GM18505 (cell line): ENCODE data around the gene CEACAM16.
"Not testable (repeated sequence)": the region's sequence is repeated elsewhere in the genome, so short reads cannot be mapped to it uniquely, and the experiment has no call there.

ENCODE experiments used
- ATAC-seq: cut with Tn5 transposase; IDR thresholded peaks from one replicate; pipeline ENCODE4 v1.9.1; 2021; ENCODE audit not compliant: unreplicated experiment
- POLR2A ChIP-seq: IDR thresholded peaks from 4 replicates; pipeline ENCODE4 v1.6.1; 2011; ENCODE audit warnings: borderline replicate concordance; ENCODE audit not compliant: insufficient read depth, insufficient read length; ENCODE audit errors: extremely low read depth

The CEACAM16 gene

DNA sequence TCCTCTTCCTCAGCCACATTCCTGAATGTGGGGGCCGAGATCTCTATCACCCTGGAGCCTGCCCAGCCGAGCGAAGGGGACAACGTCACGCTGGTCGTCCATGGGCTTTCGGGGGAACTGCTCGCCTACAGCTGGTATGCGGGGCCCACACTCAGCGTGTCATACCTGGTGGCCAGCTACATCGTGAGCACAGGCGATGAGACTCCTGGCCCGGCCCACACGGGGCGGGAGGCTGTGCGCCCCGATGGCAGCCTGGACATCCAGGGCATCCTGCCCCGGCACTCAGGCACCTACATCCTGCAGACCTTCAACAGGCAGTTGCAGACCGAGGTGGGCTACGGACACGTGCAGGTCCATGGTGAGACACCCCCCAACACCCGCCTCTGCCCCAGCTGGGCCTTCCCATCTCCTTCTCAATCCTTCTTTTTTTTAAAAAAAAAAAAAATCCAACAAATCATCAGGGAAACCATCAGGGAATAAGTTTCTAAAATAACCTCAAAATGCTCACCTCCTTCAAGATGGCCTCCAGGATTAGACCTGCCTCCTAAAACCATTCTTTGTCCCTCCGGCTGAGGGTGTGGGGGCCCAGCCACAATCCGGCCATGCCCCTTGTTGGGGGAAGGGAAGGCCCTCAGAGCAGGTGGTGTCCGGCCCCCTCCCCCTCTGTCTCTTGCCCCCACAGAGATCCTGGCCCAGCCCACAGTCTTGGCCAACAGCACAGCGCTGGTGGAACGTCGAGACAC, 4.6 kb downstream of the CEACAM16 start:
- TF ChIP-seq POLR2A: no peak
- ATAC-seq: no peak

DNA sequence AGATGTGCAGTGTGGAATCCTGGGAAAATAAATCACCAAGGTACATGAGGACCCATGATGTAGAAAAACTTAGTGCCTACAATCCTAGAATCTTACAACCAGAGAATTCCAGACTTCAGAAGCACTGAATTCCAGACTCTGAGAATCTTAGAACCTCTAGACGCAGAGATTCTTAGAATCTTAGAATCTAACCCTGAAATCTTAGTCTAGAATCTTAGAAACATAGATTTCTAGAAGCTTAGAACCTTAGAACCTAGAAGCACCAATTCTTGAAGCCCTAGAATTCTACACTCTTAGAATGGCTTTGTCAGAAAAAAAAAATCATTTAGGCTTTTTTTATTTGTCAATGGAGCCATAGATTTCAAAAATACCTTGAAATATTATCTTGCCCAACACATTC, 6.0 kb downstream of the CEACAM16 start:
- TF ChIP-seq POLR2A: no peak
- ATAC-seq: no peak

DNA sequence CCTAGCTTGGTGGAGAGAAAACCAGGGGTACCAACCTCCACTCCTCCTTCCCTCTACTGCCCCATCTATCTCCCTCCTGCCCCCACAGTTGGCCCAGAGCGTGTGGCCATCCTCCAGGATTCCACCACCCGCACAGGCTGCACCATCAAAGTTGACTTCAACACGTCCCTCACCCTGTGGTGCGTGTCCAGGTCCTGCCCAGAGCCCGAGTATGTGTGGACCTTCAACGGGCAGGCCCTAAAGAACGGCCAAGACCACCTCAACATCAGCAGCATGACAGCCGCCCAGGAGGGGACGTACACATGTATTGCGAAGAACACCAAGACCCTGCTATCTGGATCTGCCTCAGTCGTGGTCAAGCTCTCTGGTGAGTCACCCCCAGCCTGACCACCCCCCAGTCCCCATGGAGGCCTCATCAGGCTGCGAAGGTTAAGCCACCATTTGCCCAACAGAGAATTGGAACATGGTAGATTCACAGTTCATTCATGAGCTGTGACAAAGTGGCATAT, 6.6 kb downstream of the CEACAM16 start:
- no peak for ATAC-seq
- no peak for TF ChIP-seq POLR2A

DNA sequence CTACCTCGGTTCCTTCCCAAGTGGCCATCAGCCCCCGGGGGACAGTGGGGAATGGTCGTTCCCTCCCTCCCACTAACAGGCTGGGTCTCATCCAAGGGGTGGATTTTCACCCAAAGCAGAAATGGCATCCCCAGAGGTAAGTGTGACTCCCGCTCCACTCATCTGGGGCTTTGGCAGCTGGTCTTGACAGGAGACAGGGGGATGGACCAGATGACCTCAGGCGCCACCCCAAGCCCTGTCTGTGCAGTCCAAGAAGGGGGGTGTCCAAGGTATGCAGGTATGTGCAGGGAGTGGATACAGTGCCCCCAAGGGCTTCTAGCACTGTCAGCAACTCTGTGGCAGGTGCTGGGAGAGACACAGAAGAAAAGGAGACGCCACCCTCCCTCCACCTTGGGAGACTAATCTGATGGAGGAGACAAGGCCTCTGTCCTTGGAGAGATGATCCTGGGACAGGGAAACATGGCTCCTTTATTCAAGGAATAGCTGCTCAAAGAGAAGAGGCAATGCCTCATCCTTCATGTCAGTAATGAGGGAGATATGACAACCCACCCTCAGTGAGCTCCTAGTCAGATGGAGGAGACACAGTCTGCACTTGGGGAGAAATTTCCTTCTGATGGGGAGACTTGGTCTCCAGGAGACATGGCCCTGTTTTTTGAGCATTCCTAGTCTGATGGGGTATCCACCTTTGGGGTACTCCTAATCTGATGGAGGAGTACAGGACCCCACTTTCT, 7.7 kb downstream of the CEACAM16 start:
- no peak for ATAC-seq
- no peak for TF ChIP-seq POLR2A

DNA sequence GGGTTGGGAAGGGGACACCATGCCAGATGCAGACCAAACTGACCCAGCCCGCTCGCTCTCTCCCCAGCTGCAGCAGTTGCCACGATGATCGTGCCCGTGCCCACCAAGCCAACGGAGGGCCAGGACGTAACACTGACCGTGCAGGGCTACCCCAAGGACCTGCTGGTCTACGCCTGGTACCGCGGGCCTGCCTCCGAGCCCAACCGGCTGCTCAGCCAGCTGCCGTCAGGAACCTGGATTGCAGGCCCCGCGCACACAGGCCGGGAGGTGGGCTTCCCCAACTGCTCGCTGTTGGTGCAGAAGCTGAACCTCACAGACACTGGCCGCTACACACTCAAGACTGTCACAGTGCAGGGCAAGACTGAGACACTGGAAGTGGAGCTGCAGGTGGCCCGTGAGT, 8.8 kb downstream of the CEACAM16 start:
- ATAC-seq: no peak
- TF ChIP-seq POLR2A: no peak

DNA sequence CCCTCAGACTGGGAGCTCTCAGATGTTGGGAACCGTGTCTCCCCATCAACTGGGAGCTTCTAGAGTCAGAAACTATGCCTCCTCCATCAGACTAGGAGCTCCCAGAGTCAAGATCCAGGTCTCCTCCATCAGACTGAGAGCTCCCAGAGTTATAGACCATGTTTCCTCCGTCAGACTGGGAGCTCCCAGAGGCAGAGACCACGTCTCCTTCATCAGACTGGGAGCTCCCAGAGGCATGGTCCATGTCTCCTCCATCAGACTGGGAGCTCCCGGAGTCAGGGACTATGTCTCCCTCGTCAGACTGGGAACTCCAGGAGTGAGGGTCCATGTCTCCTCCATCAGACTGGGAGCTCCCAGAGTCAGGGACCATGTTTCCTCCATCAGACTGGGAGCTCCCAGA, 10.0 kb downstream of the CEACAM16 start:
- no peak for TF ChIP-seq POLR2A
- ATAC-seq: no peak

DNA sequence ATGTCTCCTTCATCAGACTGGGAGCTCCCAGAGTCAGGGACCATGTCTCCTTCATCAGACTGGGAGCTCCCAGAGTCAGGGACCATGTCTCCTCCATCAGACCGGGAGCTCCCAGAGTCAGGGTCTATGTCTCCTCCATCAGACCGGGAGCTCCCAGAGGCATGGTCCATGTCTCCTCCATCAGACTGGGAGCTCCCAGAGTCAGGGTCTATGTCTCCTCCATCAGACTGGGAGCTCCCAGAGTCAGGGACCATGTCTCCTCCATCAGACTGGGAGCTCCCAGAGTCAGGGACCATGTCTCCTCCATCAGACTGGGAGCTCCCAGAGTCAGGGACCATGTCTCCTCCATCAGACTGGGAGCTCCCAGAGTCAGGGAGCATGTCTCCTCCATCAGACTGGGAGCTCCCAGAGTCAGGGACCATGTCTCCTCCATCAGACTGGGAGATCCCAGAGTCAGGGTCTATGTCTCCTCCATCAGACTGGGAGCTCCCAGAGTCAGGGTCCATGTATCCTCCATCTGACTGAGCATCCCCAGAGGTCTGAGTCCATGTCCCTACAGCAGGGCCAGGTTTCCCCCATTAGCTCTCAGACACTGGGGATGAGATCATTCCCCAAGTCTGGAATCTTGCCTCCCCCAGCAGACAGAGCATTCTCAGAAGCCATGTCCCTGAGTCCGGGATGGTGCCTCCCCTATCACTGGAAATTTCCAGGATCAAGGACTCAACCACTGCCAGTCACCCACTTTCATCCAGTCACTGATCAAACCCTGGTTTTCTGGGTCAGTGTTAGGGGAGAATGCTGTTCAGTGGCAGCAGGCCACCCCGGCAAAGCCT, 10.7 kb downstream of the CEACAM16 start:
- not testable (repeated sequence) for ATAC-seq

DNA sequence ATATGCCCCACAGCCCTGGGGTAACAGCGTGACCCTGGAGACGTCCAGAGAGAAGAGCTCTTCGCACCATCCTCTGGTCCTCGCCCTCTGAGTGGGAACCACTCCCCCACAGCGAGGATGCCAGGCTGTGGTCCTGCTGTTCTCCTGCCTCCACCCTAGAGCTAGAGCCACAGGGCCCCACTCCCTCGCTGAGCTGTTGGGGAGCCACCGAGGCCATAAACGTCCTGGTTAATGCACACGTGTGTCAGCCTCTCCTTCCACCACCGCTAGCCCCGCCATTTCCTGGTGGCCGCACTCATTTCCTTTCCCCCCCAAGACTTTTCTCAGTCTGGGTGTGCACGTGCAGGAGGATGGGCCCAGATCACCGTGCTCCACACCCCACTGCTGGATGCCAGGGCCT, 11.5 kb downstream of the CEACAM16 start:
- TF ChIP-seq POLR2A: no peak
- ATAC-seq: no peak

DNA sequence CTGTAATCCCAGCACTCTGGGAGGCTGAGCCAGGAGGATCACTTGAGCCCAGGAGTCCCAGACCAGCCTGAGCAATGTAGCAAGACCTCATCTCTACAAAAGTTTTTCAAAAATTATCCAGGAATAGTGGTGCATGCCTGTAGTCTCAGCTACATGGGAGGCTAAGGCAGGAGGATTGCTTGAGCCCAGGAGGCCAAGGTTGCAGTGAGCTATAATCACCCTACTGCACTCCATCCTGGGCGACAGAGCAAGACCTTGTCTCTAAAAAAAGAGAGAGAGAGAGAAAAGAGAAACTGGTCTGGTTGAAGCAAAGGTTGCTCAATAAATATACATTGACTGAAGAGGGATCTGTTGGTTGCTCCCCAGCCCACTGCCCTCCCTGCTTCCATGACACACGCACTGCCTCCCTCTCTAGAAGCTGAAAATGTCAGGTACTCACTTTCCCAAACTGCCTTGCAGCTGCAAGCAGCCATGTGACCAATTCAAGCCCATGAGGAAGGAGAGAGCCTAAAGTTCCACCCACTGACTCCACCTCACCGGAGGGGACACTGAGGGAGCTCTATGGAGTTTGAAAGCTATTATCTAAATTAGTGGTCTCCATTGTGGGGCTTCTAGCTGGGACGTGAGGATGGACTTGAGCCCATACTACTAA, 14.0 kb downstream of the CEACAM16 start:
- no peak for TF ChIP-seq POLR2A
- no peak for ATAC-seq

DNA sequence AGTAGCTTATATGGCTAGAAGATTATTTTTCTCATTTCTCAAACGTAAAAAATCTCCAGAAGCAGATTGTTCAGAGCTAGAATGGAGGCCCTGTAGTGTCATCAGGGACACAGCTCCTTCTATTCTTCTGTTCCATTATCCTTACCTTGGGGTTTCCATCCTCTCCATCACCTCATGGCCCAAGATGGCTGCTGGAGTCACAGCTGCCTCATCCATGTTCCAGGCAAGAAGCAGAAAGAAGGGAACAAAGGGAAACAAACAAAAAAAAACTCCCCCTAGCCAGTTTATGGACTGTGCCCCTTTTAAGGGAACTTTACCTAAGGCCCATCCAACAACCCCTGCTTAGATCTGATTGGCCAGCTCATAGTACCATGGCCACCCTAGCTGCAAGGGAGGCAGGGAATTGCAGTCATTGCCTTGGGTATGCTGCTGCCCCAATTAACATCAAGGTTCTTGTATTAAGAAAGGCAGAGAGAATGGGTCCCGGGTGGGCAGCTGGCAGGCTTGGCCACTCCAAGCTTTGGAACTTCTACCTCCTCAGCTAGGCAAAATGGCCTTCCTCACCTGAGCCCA, 15.7 kb downstream of the CEACAM16 start:
- ATAC-seq: no peak
- TF ChIP-seq POLR2A: no peak

DNA sequence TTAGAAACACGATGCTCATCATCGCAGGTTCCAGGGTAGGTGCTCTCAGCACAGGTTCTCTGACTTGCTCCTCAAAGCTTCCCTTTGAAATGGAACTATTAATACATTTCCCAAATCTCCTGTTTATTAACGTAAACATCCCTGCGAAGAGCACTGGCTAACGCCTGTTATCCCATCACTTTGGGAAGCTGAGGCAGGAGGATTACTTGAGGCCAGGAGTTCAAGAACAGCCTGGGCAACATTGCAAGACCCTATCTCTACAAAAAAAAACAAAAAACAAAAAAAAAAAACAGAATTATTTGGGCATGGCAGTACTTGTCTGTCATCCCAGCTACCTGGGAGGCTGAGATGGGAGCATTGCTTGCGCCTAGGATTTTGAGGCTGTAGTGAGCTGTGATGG, 18.7 kb downstream of the CEACAM16 start:
- TF ChIP-seq POLR2A: no peak
- no peak for ATAC-seq

DNA sequence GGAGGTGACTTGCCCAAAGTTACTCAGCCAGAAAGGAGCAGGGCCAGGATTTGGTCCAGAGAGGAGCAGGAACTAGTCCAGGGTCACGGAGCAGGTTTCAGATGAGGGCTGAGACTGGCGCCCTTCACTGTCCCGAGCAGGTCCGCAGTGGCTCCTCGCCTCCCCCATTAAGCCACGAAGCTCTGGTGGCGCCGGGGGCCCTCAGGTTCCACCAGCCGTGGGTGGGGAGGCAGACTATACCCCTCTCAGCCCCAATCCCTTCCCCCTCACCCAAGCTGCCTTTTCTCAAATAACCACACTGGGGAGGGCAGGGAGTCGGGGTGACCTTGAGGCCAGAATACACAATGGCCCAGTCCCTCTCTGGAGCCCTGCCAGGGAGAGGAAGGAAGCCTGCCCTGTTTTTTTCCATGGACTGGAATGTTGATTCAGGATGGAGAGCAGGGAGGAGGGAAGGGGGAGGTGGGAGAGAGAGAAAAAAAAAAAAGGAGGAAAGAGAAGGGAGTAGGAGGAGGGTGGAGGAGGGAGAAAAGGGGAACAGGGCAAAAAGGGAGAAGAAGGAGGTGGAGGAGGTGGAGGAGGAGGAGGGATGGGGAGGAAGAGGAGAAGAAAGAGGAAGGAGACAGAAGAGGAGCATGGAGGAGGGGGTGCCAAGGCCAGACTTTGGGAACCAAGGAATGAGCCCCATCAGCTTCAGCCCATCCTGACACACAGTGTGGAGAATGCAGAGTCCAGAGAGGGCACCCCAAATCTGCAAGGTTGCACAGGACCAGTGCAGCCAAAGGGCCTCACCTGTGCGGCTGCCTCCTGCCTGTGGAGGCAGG, 19.7 kb downstream of the CEACAM16 start:
- TF ChIP-seq POLR2A: no peak
- no peak for ATAC-seq
